HT1080 (cell line): ENCODE results near the gene STX8. TPM values are rescaled to one million over a fixed set of nuclear protein-coding genes. Genes with fewer than 3 reads are reported as not detected.
A peak's percentile ranks its signal among the peaks of the same experiment; 100 is the strongest.

ENCODE experiments used
- DNase-seq: peaks from one replicate; pipeline ENCODE4 v3.0.0-alpha.2; 2015; ENCODE audit warnings: low read depth
- total RNA-seq: library from RNA; depleted of rRNA; stranded (reverse); fragments of >200 nt; shearing (Covaris generic); gene quantifications from 2 replicates; pipeline ENCODE4 v1.2.3, GENCODE V29; 2014

Gene STX8
- total RNA-seq, 1 experiment from 2014 or later, result 32.7 TPM

- DNase-seq, result no peak
These were observed 18.4 kb downstream of the STX8 start for GRCh38 chr17:9557161-9557755.

DNA sequence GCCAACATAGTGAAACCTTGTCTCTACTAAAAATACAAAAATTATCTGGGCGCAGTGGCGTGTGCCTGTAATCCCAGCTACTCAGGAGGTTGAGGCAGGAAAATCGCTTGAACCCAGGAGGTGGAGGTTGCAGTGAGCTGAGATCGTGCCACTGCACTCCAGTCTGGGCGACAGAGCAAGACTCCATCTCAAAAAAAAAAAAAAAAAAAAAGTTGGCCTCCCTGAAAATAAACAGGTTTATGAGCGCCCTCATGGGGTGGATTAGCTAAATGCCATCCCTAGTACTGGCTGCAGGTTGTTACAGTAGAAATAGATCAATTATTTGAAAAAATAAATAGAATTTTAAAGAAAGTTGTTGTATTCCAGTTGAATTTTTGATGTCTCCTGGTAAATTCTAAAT, 20.9 kb downstream of the STX8 start:
- DNase-seq, result peak; percentile 54

- no peak for DNase-seq
These were observed 22.0 kb downstream of the STX8 start for GRCh38 chr17:9553596-9553995.

DNA sequence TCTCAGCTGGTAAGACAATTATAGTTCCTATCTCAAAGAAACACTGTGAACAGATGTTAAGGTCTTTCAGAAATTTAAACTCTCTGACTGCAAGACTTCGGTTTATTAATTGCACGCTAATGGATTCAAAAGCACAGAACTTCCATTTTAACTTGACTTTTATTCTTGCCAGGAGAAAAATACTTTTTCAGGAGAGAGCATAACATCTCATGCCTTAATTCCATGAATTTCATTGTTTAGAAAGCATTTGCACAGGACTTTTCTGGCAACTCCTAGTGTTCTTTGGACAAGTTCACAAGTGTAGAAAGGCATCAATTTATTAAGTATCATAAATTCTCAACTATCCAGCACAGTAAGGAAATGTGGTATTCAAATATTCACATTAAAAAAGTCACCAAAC, 22.4 kb downstream of the STX8 start:
- DNase-seq, result no peak

DNA sequence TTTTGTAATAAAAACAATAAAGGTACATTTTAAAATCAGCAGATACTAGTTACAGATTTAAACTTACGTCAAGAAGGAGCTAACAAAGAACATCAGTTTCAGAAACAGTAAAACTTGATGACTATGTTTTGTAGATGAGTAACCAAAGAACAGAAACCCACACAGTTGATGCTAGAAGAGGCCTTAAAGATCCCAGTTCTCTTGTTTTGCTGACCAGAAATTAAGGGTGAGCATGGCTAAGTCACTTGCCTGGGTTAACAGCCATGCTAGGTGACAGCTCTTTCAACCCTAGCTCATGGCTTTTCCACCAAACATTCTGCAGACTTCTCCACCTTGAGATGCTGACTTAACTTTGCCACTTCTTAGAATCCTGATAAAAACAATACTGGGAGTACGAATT, 26.4 kb downstream of the STX8 start:
- no peak for DNase-seq

DNA sequence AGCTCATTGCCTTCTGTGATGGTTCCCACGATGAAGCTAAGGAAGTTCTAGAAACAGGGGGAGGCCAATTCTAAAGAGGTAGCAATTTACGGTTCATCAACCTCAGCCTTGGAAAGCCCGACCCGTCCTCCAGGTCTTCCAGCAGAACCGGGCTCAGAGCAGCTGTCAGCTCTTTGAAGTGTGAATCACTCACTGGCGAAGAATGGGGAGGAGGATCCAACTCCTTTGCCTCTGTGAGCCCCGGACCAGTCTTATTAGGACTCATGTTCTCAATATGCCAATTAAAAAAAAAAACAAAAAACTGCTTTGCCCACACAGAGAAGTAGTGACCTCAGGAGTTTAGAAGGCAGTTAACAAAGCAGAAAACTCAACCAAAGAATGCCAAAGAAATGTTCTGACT, 31.4 kb downstream of the STX8 start:
- no peak for DNase-seq

- no peak for DNase-seq
These were observed 33.9 kb downstream of the STX8 start for GRCh38 chr17:9541718-9542117.

GRCh38 chr17:9538626-9539025, 37.0 kb downstream of the STX8 start:
- DNase-seq, result no peak

GRCh38 chr17:9537177-9537776, 38.3 kb downstream of the STX8 start:
- no peak for DNase-seq

DNA sequence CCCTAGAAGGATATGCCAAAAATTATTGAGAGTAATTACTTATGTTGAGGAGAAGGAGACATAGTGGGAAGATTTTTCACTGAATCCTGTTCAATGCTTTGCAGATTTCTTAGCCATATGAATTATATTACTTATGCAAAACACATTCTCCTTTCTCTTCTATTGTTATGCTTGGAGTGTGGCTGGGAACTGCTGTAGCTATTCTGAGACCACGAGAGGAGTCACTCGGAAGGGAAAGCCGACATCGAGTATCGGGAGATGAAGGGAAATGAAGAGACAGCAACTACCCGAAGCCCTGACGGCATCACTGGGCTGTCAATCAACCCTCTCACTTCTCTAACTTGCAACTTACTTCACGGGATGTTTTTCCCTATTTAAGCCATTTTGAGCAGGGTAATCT, 39.6 kb downstream of the STX8 start:
- DNase-seq, result no peak

GRCh38 chr17:9533441-9533840, 42.2 kb downstream of the STX8 start:
- no peak for DNase-seq

DNA sequence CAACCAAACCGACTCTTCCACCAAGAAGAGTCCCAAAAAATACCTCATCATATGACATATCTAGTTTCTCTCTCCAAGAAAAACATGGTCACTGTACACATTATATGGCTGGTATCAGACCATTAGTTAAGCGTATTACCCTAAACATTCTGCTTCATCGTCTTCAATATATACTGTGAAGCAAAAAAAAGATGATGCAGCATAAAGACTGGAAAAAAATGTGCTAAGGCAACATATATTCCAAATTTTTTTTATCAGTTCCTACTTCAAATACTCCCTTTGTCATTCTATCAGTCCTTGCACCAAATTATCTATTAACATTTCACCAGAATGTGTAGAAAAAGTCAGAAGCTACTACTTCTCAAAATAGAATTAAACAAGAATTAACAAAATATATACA, 42.9 kb downstream of the STX8 start:
- no peak for DNase-seq

DNA sequence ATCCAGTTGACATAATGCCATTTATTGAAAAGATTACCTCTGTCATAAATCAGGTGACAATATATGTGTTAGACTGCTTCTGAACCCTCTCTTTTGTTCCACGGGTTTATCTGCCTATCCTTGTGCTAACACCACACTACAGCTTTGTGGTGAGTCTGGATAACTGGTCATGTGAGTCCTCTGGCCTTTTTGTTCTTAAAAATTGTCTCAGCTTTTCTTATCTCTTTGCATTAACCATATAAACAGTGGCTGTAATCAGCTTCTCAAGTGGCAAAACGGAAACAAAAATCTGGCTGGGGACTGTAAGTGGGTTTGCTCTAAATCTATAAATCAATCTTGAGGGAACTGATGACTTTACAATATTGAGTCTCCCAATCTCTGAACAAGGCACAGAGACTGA, 44.6 kb downstream of the STX8 start:
- DNase-seq, result no peak

DNA sequence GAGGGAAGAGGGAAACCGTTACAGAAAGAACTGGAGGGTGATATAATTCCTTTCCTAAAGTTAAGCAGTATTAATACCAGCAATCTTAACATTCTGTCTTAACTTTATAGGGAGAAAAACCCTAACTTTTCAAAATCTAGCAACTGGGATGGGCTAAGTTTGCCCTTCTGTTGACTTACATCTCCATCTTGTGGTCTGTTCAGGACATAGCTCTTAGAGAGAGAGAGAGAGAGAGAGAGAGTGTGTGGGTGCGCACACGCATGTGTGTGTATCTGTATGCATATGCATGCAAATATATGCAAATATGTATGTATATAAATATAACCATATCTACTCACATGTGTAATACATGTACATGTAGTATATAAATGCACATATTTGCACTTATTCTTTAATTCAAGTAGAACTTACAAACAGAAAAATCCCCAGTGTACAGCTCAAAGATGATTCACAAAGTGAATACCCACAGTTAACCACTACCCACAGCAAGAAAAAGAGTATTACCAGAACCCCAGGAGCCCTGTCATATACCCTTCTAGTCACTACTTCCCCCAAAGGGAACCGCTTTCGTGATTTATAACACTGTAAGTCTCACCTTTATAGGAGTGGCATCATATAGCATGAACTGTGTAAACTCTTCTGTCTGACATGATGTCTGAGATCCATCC, 46.5 kb downstream of the STX8 start:
- DNase-seq, result peak; percentile 4

- no peak for DNase-seq
These were observed 47.8 kb downstream of the STX8 start for GRCh38 chr17:9527788-9528187.

DNA sequence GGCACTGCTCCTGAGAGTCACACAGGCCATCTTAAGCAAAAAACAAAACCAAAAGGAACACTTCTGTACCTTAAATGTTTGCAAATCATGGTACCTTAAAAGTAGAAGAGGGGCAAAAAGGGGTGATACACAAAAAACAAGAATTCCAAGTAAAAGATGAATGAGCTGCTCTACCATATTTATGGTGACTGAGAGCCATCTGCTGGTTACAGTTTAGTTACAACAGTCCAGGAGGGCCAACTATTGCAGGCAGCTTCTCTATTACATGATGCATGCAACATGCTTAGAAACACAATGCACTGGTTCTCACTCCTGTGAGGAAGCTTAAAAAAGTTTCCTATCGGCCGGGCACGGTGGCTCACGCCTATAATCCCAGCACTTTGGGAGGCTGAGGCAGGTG, 53.5 kb downstream of the STX8 start:
- DNase-seq, result peak; percentile 33

- DNase-seq, result no peak
These were observed 54.6 kb downstream of the STX8 start for GRCh38 chr17:9521062-9521461.

DNA sequence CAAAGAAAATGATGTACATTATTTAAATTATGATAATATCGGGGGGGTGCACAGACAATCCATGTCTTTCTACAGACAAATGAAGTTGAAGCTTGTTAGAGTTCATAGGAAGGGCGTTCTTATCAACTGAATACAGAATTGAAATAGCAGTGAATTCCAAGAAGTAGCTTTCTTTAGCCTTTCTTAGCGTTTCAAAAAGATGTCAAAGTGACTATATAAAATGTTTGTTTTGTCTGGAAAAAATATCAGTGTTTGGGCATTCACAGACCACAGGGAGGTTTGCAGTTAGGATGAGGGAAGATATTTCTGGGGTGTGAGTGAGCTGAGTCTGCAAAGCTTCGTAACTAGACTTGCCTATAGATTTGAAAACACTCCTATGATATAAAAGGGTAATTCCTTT, 55.0 kb downstream of the STX8 start:
- no peak for DNase-seq

GRCh38 chr17:9519583-9520272, 55.9 kb downstream of the STX8 start:
- no peak for DNase-seq

GRCh38 chr17:9517396-9517795, 58.2 kb downstream of the STX8 start:
- no peak for DNase-seq

DNA sequence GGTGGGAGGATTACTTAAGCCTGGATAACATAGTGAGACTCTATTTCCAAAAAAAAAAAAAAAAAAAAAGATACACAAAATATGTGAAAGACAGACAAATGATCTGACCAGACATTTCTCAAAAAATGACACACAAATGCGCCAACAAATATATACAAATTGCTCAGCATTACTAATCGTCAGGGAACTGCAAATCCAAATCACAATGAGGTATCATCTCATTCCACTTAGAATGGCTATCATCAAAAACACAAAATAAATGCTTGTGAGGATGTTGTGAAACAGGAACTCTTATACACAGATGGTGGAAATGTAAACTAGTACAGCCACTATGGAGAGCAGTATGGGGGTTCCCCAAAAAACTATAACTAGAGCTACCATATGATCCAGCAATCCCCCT, 62.4 kb downstream of the STX8 start:
- no peak for DNase-seq

DNA sequence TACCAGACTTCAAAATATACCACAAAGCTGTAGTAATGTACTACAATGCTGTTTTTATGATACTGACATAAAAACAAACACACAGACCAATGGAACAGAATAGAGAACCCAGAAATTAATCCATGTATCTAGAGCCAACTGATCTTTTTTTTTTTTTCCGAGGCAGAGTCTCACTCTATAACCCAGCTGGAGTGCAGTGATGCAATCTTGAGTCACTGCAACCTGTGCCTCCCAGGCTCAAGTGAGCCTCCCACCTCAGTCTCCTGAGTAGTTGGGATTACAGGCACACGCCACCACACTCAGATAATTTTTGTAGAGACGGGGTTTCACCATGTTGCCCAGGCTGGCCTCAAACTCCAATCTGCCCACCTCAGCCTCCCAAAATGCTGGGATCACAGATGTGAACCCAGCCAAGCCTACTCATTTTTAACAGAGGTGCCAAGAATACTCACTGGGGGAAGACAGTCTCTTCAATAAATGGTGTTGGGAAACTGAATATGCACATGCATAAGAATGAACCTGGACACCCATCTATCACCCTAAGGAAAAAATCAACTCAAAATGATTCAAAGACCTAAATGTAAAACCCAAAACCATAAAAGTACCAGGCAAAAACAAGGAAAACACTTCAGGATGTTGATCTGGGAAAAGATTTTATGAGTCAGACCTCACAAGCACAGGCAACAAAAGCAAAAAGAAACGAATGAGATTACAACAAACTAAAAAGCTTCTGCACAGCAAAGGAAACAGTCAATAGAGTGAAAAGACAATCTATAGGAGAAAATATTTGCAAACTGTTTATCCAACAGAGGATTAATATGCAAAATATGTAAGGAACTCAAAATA, 63.1 kb downstream of the STX8 start:
- DNase-seq, result peak; percentile 89
